Bladder microvascular endothelial cell (primary cell): Measurements from ENCODE around the gene ACOT7. TPM values are rescaled to one million over a fixed set of nuclear protein-coding genes. Genes with fewer than 3 reads are reported as not detected.

ENCODE experiments used
- total RNA-seq: library from RNA; depleted of rRNA; stranded (reverse); fragments of >200 nt; gene quantifications from 2 replicates; pipeline ENCODE4 v1.2.3, GENCODE V29; 2014

ACOT7 gene
- 33.2 and 42.4 TPM in 2 replicates for total RNA-seq

DNA sequence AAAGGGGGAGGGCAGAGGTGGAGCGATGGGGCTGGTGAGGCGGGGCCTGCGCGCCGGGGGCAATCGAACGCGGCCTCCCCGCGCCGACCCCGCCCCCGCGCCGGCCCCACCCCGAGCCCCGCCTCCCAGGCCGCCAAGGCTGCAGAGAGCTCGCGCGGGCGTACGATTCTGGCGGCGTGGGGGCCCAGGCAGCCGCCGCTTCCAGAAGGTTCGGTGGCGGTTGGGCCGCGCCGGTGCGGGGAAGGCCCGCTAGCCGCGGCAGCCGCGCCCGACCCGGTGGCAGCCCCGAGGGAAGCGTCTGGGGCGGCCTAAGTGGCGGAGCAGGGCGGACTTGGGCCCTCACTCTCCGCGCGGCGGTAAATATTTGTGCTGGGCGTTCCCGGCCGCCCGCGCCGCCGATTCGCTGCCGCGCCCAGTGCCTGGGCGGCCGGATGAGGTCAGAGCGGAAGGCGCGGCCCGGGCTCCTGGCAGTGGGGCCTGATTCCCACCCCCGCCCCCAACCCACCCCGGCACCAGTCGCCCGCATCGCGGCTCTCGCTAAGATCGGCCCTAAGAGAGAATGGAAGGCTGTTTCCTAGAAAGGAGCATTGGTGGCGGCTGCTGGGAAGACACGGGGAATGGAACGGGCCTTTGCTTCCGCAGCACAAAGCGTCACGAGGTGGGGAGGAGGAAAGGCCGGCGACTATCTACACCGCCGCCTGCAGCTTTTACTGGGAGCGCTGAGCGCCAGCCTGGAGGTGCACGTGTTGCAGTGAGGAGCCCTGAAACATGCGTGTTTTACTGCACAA is at the start of gene ACOT7:
TSS of gene ACOT7 (minus strand) at position 368 of the 788 bp plus-strand sequence. CDS start 368 bp downstream, outside the sequence.

GRCh38 chr1:6424619-6425593 is 31.3 kb upstream of the ACOT7 start, which contains the start of gene ESPN:
Gene ESPN, plus strand, starts transcription at chr1:6424776. Its CDS starts 180 bp downstream, at chr1:6424956.

GRCh38 chr1:6419804-6420453 is 26.4 kb upstream of the ACOT7 start, which contains the start of gene HES2:
Gene HES2, minus strand, starts transcription at chr1:6419919. Its CDS starts 99 bp downstream, at chr1:6419820.

GRCh38 chr1:6260961-6261614 is 132.5 kb downstream of the ACOT7 start, which contains the start of gene GPR153:
Gene GPR153, minus strand, starts transcription at chr1:6261098. Its CDS starts 6,193 bp downstream, at chr1:6254905.

GRCh38 chr1:6243993-6244392 is 149.6 kb downstream of the ACOT7 start, which contains the start of gene HES3:
Gene HES3, plus strand, starts transcription at chr1:6244179. Its CDS starts 187 bp downstream, at chr1:6244366.

Other genes starting within 250 kb of the ACOT7 start
- gene CHD5, start 213.4 kb downstream of the ACOT7 start, total RNA-seq, result under 0.01 TPM in 1 of 2 replicates, not detected in the other
- gene RPL22, start 194.2 kb downstream of the ACOT7 start, total RNA-seq, result 140 and 147 TPM in 2 replicates
- gene RNF207, start 187.6 kb downstream of the ACOT7 start, total RNA-seq, result 4.2 and 15.5 TPM in 2 replicates
- gene ICMT, start 157.8 kb downstream of the ACOT7 start, total RNA-seq, result 58.0 and 92.9 TPM in 2 replicates
- gene HES3, start 149.6 kb downstream of the ACOT7 start, total RNA-seq, result not detected in 2 replicates
- 0.65 and 3.1 TPM in 2 replicates for gene GPR153, start 132.7 kb downstream of the ACOT7 start, total RNA-seq
- 5.3 and 18.1 TPM in 2 replicates for gene HES2, start 26.2 kb upstream of the ACOT7 start, total RNA-seq
- 2.0 TPM in 1 of 2 replicates, not detected in the other for gene ESPN, start 31.0 kb upstream of the ACOT7 start, total RNA-seq
- gene TNFRSF25, start 72.4 kb upstream of the ACOT7 start, total RNA-seq, result 10.0 and 27.4 TPM in 2 replicates
- gene PLEKHG5, start 97.9 kb upstream of the ACOT7 start, total RNA-seq, result 31.6 and 52.8 TPM in 2 replicates
- 12.8 and 26.2 TPM in 2 replicates for gene NOL9, start 160.7 kb upstream of the ACOT7 start, total RNA-seq
- gene TAS1R1, start 161.5 kb upstream of the ACOT7 start, total RNA-seq, result not detected in 2 replicates
- gene ZBTB48, start 186.2 kb upstream of the ACOT7 start, total RNA-seq, result 9.6 and 15.9 TPM in 2 replicates
- gene KLHL21, start 209.1 kb upstream of the ACOT7 start, total RNA-seq, result 16.2 and 23.7 TPM in 2 replicates
- 8.3 and 15.7 TPM in 2 replicates for gene PHF13, start 220.0 kb upstream of the ACOT7 start, total RNA-seq
- gene THAP3, start 231.1 kb upstream of the ACOT7 start, total RNA-seq, result 18.4 and 19.8 TPM in 2 replicates